Neuronal stem cell (in vitro differentiated cells): ENCODE data around the gene CCDC57.

Source experiments
- DNase-seq: peaks from one replicate; pipeline ENCODE4 v3.0.0-alpha.2; 2013; ENCODE audit warnings: low spot score
- H2AFZ ChIP-seq: one replicate; pipeline ENCODE4 v1.6.1; 2013; ENCODE audit warnings: mild to moderate bottlenecking, low read length, inconsistent platforms
- H2AK5ac ChIP-seq: 2 replicates; pipeline ENCODE4 v1.6.1; 2013; ENCODE audit warnings: low read depth, mild to moderate bottlenecking, inconsistent platforms, low read length, moderate library complexity, mixed read lengths
- H2BK120ac ChIP-seq: 2 replicates; pipeline ENCODE4 v1.6.1; 2013; ENCODE audit warnings: low read depth, mild to moderate bottlenecking, inconsistent platforms, low read length, moderate library complexity, mixed read lengths
- H2BK12ac ChIP-seq: one replicate; pipeline ENCODE4 v1.6.1; 2013; ENCODE audit warnings: low read length, inconsistent platforms
- H2BK15ac ChIP-seq: 2 replicates; pipeline ENCODE4 v1.6.1; 2013; ENCODE audit warnings: mild to moderate bottlenecking, low read length, inconsistent platforms, mixed read lengths
- H2BK5ac ChIP-seq: one replicate; pipeline ENCODE4 v1.6.1; 2013; ENCODE audit warnings: inconsistent platforms, mild to moderate bottlenecking, low read length, moderate library complexity
- H3K14ac ChIP-seq: one replicate; pipeline ENCODE4 v1.6.1; 2013; ENCODE audit warnings: low read length, inconsistent platforms
- H3K18ac ChIP-seq: 2 replicates; pipeline ENCODE4 v1.6.1; 2013; ENCODE audit warnings: low read length, inconsistent platforms
- H3K23ac ChIP-seq: 2 replicates; pipeline ENCODE4 v1.6.1; 2013; ENCODE audit warnings: low read depth, mild to moderate bottlenecking, mixed read lengths, low read length, inconsistent platforms; ENCODE audit not compliant: poor library complexity
- H3K27ac ChIP-seq: replicated peaks from 3 replicates; pipeline ENCODE4 v1.5.1; 2013; ENCODE audit warnings: low read length, inconsistent platforms
- H3K27me3 ChIP-seq, 3 experiments: 2 replicates each; pipeline ENCODE4 v1.6.1; 2013; ENCODE audit warnings: low read length in 3 of 3, mild to moderate bottlenecking in 2 of 3, inconsistent platforms in 1 of 3, low read depth in 1 of 3, mixed read lengths in 1 of 3, moderate library complexity in 1 of 3; ENCODE audit not compliant: control insufficient read depth in 3 of 3, insufficient read depth in 3 of 3
- H3K36me3 ChIP-seq, 2 donors: replicated peaks in 1 of 2; 2 replicates each; pipeline ENCODE4 v1.6.1; 2013; ENCODE audit warnings: low read length in 2 of 2; ENCODE audit not compliant: control insufficient read depth in 2 of 2, insufficient read depth in 2 of 2
- H3K4ac ChIP-seq: 2 replicates; pipeline ENCODE4 v1.6.1; 2013; ENCODE audit warnings: inconsistent platforms, mild to moderate bottlenecking, low read length, moderate library complexity
- H3K4me1 ChIP-seq, 2 donors: 1 replicate in 1 of 2; 2 replicates in 1 of 2; pipeline ENCODE4 v1.6.1; 2013; ENCODE audit warnings: low read length in 2 of 2, low read depth in 1 of 2; ENCODE audit not compliant: control insufficient read depth in 2 of 2, insufficient read depth in 1 of 2
- H3K4me2 ChIP-seq: one replicate; pipeline ENCODE4 v1.6.1; 2013; ENCODE audit warnings: mild to moderate bottlenecking, low read length, inconsistent platforms; ENCODE audit not compliant: insufficient read depth, poor library complexity, severe bottlenecking
- H3K4me3 ChIP-seq, 2 donors: 2 replicates each; pipeline ENCODE4 v1.5.1; 2013; ENCODE audit warnings: low read length in 2 of 2, mild to moderate bottlenecking in 2 of 2, inconsistent platforms in 1 of 2, moderate library complexity in 1 of 2
- H3K79me1 ChIP-seq: one replicate; pipeline ENCODE4 v1.6.1; 2013; ENCODE audit warnings: low read depth, mild to moderate bottlenecking, inconsistent platforms, low read length, moderate library complexity
- H3K9ac ChIP-seq: one replicate; pipeline ENCODE4 v1.6.1; 2013; ENCODE audit warnings: mild to moderate bottlenecking, low read depth, low read length, inconsistent platforms; ENCODE audit not compliant: poor library complexity
- H3K9me3 ChIP-seq, 2 donors: replicated peaks in 1 of 2; 2 replicates each; pipeline versions ENCODE3 to v1.6.1; 2013; ENCODE audit warnings: low read length in 2 of 2, mild to moderate bottlenecking in 2 of 2, inconsistent platforms in 1 of 2, low read depth in 1 of 2, mixed read lengths in 1 of 2, moderate library complexity in 1 of 2; ENCODE audit not compliant: control insufficient read depth in 2 of 2, insufficient read depth in 1 of 2
- H4K8ac ChIP-seq: one replicate; pipeline ENCODE4 v1.6.1; 2013; ENCODE audit warnings: low read depth, mild to moderate bottlenecking, inconsistent platforms, low read length, moderate library complexity
- H4K91ac ChIP-seq: one replicate; pipeline ENCODE4 v1.6.1; 2013; ENCODE audit warnings: low read length, low read depth, mild to moderate bottlenecking, inconsistent platforms; ENCODE audit not compliant: poor library complexity
- WGBS, 2 donors: extraction: QIAGEN DNeasy Blood & Tissue Kit; methylation state at CpG; one replicate each; pipeline ENCODE4 v1.1.7; 2013; ENCODE audit warnings: missing lambda C conversion rate in 2 of 2, mixed read lengths in 1 of 2; ENCODE audit not compliant: insufficient read length in 2 of 2, insufficient replicate concordance in 1 of 2; ENCODE audit errors: extremely low coverage in 2 of 2; 5-methylcytosine and 5-hydroxymethylcytosine counted together

CCDC57 gene

GRCh38 chr17:82201498-82201910 is 11.1 kb downstream of the CCDC57 start:
- Histone ChIP-seq H2BK12ac (peak overlapping the region; percentile 58), H3K27me3 (no peaks in the 10 kb centered on the region), H3K4ac (peak overlapping the region; percentile 66), H2BK120ac (no peak overlapping the region), H3K14ac (no peak overlapping the region), H2BK15ac (no peak overlapping the region), H3K79me1 (peaks cover 9% of the 10 kb centered on the region), H2BK5ac (no peak overlapping the region), H2AK5ac (no peak overlapping the region), H2AFZ (no peak overlapping the region), H3K4me3 (no peak overlapping the region), H3K18ac (no peak overlapping the region), H3K23ac (peak overlapping the region; percentile 89), H4K91ac (no peak overlapping the region), H3K27ac (no peak overlapping the region), H3K9me3 (peaks cover 0 to 4% of the 10 kb centered on the region in 2 donors), H3K4me1 (peaks cover 0 to 3% of the 10 kb centered on the region in 2 donors), H3K36me3 (peaks cover 24 to 41% of the 10 kb centered on the region in 2 donors), H3K9ac (peak overlapping the region; percentile 12), H3K4me2 (no peak overlapping the region), H4K8ac (peak overlapping the region; percentile 82)
- WGBS, 2 donors, result no CpG with 5 or more reads among the region's 23 CpGs
- no peak for DNase-seq

DNA sequence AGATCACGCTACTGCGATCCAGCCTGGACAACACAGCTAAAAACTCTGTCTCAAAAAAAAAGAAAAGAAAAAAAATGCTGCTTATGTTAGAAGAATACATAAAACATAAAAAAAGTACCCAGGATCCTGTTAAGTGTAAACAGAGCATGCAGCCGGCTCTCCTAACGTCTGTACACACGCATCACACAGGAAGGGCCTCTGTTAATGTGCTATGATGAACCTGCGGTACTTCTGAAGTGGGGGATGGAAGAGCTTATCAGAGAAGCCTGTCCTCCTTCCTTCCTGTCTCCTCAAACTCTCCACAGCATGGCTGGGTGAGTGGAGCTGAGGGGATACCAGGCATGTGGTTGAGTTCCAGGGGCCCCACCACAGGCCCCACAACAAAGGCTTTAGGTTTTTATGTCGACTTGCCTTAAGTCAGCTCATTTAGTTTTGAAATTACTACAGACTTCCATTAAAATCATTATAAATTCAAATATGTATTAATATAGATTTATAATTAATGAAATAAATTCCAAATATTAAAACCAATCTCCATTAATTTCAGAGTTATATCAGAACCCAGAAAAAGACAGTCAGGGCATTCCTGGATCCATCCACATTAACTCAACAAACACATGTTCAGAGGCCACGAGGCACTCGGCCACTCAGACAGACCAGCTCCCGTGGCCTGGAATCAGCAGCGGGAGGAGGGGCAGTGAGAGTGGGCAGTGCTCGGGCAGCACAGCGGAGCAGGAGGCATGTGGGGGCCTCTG is 11.7 kb downstream of the CCDC57 start:
- peaks cover 26 to 46% of the 10 kb centered on the region in 2 donors for H3K36me3 ChIP-seq
- H3K27me3 ChIP-seq, result no peaks in the 10 kb centered on the region
- no peaks in the 10 kb centered on the region for H3K4me1 ChIP-seq
- peaks cover 0 to 4% of the 10 kb centered on the region in 2 donors for H3K9me3 ChIP-seq
- H2BK120ac ChIP-seq, result no peak overlapping the region
- WGBS, 2 donors, result no CpG with 5 or more reads among the region's 13 CpGs
- H2BK12ac ChIP-seq, result no peak overlapping the region
- peak overlapping the region; percentile 89 for H3K23ac ChIP-seq
- H3K18ac ChIP-seq, result no peak overlapping the region
- no peak overlapping the region for H3K14ac ChIP-seq
- H2BK15ac ChIP-seq, result no peak overlapping the region
- no peak overlapping the region for H3K9ac ChIP-seq
- no peak overlapping the region for H3K4ac ChIP-seq
- H4K8ac ChIP-seq, result no peak overlapping the region
- H2AFZ ChIP-seq, result no peak overlapping the region
- no peak overlapping the region for H3K27ac ChIP-seq
- no peak overlapping the region for H2BK5ac ChIP-seq
- no peak for DNase-seq
- peaks cover 9% of the 10 kb centered on the region for H3K79me1 ChIP-seq
- no peak overlapping the region for H2AK5ac ChIP-seq
- H3K4me2 ChIP-seq, result no peak overlapping the region
- no peak overlapping the region for H4K91ac ChIP-seq
- no peak overlapping the region for H3K4me3 ChIP-seq

DNA sequence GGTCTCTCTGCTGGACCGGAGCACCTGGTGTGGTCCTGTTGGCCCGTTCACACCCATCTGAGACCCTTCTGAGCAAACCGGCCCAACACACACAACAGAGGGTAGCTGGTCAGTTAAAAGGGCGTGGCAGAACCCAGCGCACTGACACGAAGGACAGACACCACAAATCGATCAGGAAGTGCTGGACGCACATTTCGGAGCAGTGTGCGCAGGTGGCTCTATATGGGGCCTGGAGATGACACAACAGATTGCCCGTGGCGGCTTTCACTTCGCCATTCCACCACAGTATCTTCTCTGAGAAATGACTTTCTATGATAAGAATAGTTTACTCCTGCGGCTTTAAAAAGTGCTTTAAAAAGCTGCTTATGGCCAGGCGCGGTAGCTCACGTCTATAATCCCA is 12.5 kb downstream of the CCDC57 start:
- no peak for DNase-seq
- no CpG with 5 or more reads among the region's 17 CpGs for WGBS, 2 donors

GRCh38 chr17:82199496-82199895 is 13.1 kb downstream of the CCDC57 start:
- no peak overlapping the region for H2BK120ac ChIP-seq
- H3K27ac ChIP-seq, result no peak overlapping the region
- no peak overlapping the region for H4K91ac ChIP-seq
- no peak overlapping the region for H2BK12ac ChIP-seq
- no peaks in the 10 kb centered on the region for H3K27me3 ChIP-seq
- no peak overlapping the region for H2AK5ac ChIP-seq
- no peak overlapping the region for H2BK5ac ChIP-seq
- no peak overlapping the region for H3K14ac ChIP-seq
- H3K36me3 ChIP-seq, result peaks cover 31 to 60% of the 10 kb centered on the region in 2 donors
- no peak overlapping the region for H2BK15ac ChIP-seq
- H3K4me1 ChIP-seq, result no peaks in the 10 kb centered on the region
- no peak overlapping the region for H4K8ac ChIP-seq
- H3K9me3 ChIP-seq, result peaks cover 0 to 6% of the 10 kb centered on the region in 2 donors
- H3K4ac ChIP-seq, result no peak overlapping the region
- H3K79me1 ChIP-seq, result peaks cover 7% of the 10 kb centered on the region
- no peak overlapping the region for H3K4me3 ChIP-seq
- no CpG with 5 or more reads among the region's 12 CpGs for WGBS, 2 donors
- no peak overlapping the region for H3K18ac ChIP-seq
- no peak overlapping the region for H3K9ac ChIP-seq
- no peak for DNase-seq
- H3K23ac ChIP-seq, result no peak overlapping the region
- no peak overlapping the region for H2AFZ ChIP-seq
- no peak overlapping the region for H3K4me2 ChIP-seq

More for the DNA sequence above, 12.5 kb downstream of the CCDC57 start:
- Histone ChIP-seq H3K4me2 (no peak overlapping the region), H4K91ac (no peak overlapping the region), H2AFZ (no peak overlapping the region), H3K9me3 (peaks cover 0 to 4% of the 10 kb centered on the region in 2 donors), H3K9ac (no peak overlapping the region), H3K27me3 (no peaks in the 10 kb centered on the region), H3K27ac (no peak overlapping the region), H3K14ac (no peak overlapping the region), H2BK15ac (no peak overlapping the region), H3K23ac (peak overlapping the region; percentile 92), H2AK5ac (no peak overlapping the region), H3K4ac (no peak overlapping the region), H3K18ac (no peak overlapping the region), H3K4me3 (no peak overlapping the region), H2BK120ac (no peak overlapping the region), H2BK12ac (no peak overlapping the region), H3K36me3 (peaks cover 26 to 54% of the 10 kb centered on the region in 2 donors), H3K79me1 (peaks cover 7% of the 10 kb centered on the region), H4K8ac (no peak overlapping the region), H2BK5ac (peak overlapping the region; percentile 35), H3K4me1 (no peaks in the 10 kb centered on the region)
